ENCODE data around the gene GOLGA7B.

DNA sequence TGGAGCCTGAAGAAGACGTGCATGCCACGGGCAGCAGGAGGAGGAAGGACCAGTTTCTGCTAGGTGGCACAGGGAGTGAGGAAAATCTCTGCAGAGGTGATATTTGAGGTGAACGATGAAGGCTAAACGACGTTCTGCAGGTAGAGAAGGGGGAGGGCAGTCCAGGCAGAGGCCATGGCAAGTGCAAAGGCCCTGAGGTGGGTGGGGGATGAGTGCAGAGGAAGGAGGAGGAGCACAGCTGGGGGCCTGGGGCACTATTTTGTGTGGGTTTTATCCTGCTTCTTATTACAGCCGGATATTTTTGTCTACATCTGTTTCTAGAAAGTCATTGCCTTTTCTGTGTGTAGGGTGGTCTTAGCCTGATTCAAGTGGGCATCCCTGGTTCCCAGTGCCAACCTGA, 57.6 kb downstream of the GOLGA7B start:
- no peak for TF ChIP-seq POLR2AphosphoS5 (IDR thresholded peaks at IDR 0.05; ENCODE audit: low read depth, low read length)
- TF ChIP-seq, protein P1, sequence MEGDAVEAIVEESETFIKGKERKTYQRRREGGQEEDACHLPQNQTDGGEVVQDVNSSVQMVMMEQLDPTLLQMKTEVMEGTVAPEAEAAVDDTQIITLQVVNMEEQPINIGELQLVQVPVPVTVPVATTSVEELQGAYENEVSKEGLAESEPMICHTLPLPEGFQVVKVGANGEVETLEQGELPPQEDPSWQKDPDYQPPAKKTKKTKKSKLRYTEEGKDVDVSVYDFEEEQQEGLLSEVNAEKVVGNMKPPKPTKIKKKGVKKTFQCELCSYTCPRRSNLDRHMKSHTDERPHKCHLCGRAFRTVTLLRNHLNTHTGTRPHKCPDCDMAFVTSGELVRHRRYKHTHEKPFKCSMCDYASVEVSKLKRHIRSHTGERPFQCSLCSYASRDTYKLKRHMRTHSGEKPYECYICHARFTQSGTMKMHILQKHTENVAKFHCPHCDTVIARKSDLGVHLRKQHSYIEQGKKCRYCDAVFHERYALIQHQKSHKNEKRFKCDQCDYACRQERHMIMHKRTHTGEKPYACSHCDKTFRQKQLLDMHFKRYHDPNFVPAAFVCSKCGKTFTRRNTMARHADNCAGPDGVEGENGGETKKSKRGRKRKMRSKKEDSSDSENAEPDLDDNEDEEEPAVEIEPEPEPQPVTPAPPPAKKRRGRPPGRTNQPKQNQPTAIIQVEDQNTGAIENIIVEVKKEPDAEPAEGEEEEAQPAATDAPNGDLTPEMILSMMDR (IDR thresholded peaks at IDR 0.05): no peak
- TF ChIP-seq SIN3A (IDR thresholded peaks at IDR 0.05; ENCODE audit: borderline replicate concordance, insufficient read depth, low read depth, low read length): no peak
- TF ChIP-seq TCF7L2 (IDR thresholded peaks at IDR 0.05; ENCODE audit: low read depth, low read length): no peak
- TF ChIP-seq, protein P2, sequence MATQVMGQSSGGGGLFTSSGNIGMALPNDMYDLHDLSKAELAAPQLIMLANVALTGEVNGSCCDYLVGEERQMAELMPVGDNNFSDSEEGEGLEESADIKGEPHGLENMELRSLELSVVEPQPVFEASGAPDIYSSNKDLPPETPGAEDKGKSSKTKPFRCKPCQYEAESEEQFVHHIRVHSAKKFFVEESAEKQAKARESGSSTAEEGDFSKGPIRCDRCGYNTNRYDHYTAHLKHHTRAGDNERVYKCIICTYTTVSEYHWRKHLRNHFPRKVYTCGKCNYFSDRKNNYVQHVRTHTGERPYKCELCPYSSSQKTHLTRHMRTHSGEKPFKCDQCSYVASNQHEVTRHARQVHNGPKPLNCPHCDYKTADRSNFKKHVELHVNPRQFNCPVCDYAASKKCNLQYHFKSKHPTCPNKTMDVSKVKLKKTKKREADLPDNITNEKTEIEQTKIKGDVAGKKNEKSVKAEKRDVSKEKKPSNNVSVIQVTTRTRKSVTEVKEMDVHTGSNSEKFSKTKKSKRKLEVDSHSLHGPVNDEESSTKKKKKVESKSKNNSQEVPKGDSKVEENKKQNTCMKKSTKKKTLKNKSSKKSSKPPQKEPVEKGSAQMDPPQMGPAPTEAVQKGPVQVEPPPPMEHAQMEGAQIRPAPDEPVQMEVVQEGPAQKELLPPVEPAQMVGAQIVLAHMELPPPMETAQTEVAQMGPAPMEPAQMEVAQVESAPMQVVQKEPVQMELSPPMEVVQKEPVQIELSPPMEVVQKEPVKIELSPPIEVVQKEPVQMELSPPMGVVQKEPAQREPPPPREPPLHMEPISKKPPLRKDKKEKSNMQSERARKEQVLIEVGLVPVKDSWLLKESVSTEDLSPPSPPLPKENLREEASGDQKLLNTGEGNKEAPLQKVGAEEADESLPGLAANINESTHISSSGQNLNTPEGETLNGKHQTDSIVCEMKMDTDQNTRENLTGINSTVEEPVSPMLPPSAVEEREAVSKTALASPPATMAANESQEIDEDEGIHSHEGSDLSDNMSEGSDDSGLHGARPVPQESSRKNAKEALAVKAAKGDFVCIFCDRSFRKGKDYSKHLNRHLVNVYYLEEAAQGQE (IDR thresholded peaks at IDR 0.05; ENCODE audit: insufficient read depth in 1 of 2, low read depth in 2 of 2, low read length in 1 of 2): no peak
